A549 (cell line): Measurements from ENCODE around the gene CLASP1.

Experiments used
- CEBPB ChIP-seq, 2 experiments: fragments of >200 bp in 1 of 2; sonication (Bioruptor Twin) in 1 of 2; formaldehyde crosslinking in 1 of 2; IDR thresholded peaks; 2 replicates each; pipeline ENCODE4 v1.6.1; 2012 to 2016
- CHD2 ChIP-seq: fragments of 150-350 bp; IDR thresholded peaks from 2 replicates; pipeline ENCODE4 v1.6.1; 2014; ENCODE audit warnings: low read length; ENCODE audit not compliant: partially characterized antibody
- HEYL ChIP-seq: fragments of 250-450 bp; sonication (Bioruptor Pico); IDR thresholded peaks from 2 replicates; pipeline ENCODE4 v1.8.0; 2021; ENCODE audit warnings: mild to moderate bottlenecking, moderate library complexity
- MAFK ChIP-seq: fragments of 450-650 bp; IDR thresholded peaks from 2 replicates; pipeline ENCODE4 v1.6.1; 2014; ENCODE audit not compliant: partially characterized antibody
- MAX ChIP-seq: IDR thresholded peaks from 2 replicates; pipeline ENCODE4 v1.6.1; 2012
- POLR2A ChIP-seq: IDR thresholded peaks from 2 replicates; pipeline ENCODE4 v1.6.1; 2012; ENCODE audit warnings: mild to moderate bottlenecking, low read length
- RCOR1 ChIP-seq: fragments of 150-350 bp; IDR thresholded peaks from 2 replicates; pipeline ENCODE4 v1.6.1; 2014; ENCODE audit warnings: antibody characterized with exemption, low read length, low read depth
- TF ChIP-seq, protein P1 (sequence below): fragments of >200 bp; sonication (Bioruptor Twin); formaldehyde crosslinking; IDR thresholded peaks from 3 replicates; pipeline ENCODE4 v1.5.1; 2016

DNA sequence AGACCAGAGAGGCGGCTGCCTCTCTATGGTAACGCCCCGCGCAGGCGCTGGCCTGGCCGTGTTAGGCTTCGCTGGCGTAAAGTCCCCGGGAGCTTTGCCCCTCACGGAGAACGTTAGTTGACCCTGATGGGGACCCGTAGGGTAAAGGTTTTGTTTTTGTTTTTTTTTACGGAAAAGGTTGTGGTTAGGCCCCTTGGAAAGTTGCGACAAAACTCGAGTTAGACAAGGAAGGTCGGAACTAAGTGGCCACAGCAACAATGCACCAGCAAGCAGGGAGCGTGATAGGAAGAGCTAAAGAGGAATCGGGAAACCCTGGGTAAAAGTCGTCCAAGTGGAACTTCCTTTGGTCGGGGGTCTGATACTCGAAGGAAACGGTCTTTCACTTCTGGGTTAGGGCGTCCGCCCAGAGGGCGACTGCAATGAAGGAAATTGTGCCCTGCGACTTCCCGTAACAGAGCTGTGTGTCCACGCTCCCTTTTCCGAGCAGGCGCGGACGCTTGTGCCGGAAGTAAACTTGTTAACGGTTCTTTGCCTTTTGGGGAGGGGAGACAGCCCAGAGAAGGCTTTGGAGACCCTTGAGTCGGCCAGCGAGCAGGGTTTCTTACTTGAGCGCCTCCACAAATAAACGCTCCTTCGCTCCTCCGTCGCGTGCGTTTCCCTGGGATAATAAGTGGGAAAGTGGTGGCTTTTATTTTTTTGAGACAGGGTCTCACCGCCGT lies 493 bp upstream of the CLASP1 start:
- TF ChIP-seq POLR2A (peak; percentile 32), CEBPB (IDR thresholded peaks at IDR 0.05) (peak in 1 of 2 experiments; percentile 30; a peak in 1 of 4 replicates), RCOR1 (no peak), CHD2 (no peak), MAX (peak; percentile 55), MAFK (no peak), HEYL (CRISPR knock-in tag) (no peak)
- TF ChIP-seq, protein P1, sequence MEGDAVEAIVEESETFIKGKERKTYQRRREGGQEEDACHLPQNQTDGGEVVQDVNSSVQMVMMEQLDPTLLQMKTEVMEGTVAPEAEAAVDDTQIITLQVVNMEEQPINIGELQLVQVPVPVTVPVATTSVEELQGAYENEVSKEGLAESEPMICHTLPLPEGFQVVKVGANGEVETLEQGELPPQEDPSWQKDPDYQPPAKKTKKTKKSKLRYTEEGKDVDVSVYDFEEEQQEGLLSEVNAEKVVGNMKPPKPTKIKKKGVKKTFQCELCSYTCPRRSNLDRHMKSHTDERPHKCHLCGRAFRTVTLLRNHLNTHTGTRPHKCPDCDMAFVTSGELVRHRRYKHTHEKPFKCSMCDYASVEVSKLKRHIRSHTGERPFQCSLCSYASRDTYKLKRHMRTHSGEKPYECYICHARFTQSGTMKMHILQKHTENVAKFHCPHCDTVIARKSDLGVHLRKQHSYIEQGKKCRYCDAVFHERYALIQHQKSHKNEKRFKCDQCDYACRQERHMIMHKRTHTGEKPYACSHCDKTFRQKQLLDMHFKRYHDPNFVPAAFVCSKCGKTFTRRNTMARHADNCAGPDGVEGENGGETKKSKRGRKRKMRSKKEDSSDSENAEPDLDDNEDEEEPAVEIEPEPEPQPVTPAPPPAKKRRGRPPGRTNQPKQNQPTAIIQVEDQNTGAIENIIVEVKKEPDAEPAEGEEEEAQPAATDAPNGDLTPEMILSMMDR: no peak
